Muscle layer of duodenum (tissue), 2 donors: ENCODE data around the gene WWOX.

ENCODE experiments used
- H3K27ac ChIP-seq: one replicate; pipeline ENCODE4 v1.7.0; 2013; ENCODE audit warnings: mild to moderate bottlenecking, low read length
- H3K27me3 ChIP-seq: one replicate; pipeline ENCODE4 v1.7.0; 2013; ENCODE audit warnings: low read depth, mild to moderate bottlenecking, control low read depth, low read length
- H3K36me3 ChIP-seq, 2 donors: one replicate each; pipeline ENCODE4 v1.7.0; 2013; ENCODE audit warnings: low read length in 2 of 2, control low read depth in 1 of 2, mild to moderate bottlenecking in 1 of 2; ENCODE audit not compliant: insufficient read depth in 2 of 2, control insufficient read depth in 1 of 2
- H3K4me1 ChIP-seq, 2 donors: one replicate each; pipeline ENCODE4 v1.7.0; 2013; ENCODE audit warnings: low read length in 2 of 2, mild to moderate bottlenecking in 2 of 2, control low read depth in 1 of 2, moderate library complexity in 1 of 2; ENCODE audit not compliant: insufficient read depth in 2 of 2, control insufficient read depth in 1 of 2
- H3K4me3 ChIP-seq, 2 donors: one replicate each; pipeline ENCODE4 v1.7.0; 2013; ENCODE audit warnings: low read length in 2 of 2, low read depth in 1 of 2, mild to moderate bottlenecking in 1 of 2
- H3K9me3 ChIP-seq, 2 donors: one replicate each; pipeline ENCODE4 v1.7.0; 2013; ENCODE audit warnings: low read length in 2 of 2, control low read depth in 1 of 2, mild to moderate bottlenecking in 1 of 2; ENCODE audit not compliant: control insufficient read depth in 1 of 2
- donor health status: healthy.

Gene WWOX

DNA sequence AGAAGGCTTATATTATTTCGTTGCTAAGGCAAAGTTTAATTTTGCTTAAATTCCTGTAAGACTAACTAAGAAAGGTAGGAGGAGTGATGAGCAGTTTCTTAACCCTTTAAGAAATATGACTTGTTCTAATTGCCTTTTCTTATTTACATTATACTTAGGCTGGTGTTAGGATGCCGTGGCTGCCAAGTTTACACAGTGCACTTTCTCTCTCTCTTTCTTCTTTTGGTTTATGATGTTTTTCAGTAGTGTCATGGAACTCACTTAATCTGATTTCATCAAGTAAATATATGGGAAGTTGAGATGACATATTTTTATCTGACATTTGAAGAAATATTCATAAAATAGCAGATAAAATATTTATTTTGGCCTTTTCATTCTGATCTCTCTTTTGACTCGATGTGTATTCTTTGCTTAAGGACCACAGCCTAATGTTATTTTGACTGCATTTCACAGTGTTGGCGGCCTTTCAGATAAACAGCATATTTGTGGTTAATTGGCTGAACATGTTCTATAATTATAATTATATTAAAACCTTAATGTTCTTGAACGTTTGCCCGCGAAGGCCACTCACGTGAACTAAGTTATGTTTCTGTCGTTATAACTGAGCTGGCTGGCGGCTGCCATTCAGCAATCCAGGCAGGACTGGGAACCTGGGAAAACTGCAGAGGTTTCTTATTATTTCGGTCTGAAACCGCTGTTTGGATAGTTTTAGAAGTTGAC lies 191.6 kb downstream of the WWOX start:
- Histone ChIP-seq H3K4me1 (no peaks in the 10 kb centered on the region), H3K27me3 (no peaks in the 10 kb centered on the region), H3K9me3 (no peaks in the 10 kb centered on the region), H3K27ac (no peak overlapping the region), H3K4me3 (no peak overlapping the region), H3K36me3 (no peaks in the 10 kb centered on the region)

DNA sequence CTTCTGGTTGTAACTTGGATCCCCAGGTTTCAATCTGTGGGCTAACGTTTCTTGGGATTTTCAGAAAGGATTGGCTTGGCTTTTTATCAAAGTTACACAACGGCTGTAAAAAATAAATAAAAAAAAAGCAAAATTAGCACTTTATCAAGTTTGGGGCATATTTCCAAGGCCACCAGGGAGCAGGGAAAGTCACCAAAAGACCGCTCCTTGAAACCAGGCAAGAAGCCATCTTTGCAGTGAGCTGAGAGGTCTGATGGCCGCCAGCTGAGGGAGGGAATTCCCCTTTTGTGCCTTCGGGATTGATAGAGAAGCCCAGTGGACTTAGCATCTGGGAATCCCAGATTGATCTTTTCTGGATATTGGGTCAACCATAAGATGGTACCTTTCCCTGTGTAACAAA lies 192.2 kb downstream of the WWOX start:
- Histone ChIP-seq H3K4me3 (no peak overlapping the region), H3K27ac (no peak overlapping the region), H3K27me3 (no peaks in the 10 kb centered on the region)

DNA sequence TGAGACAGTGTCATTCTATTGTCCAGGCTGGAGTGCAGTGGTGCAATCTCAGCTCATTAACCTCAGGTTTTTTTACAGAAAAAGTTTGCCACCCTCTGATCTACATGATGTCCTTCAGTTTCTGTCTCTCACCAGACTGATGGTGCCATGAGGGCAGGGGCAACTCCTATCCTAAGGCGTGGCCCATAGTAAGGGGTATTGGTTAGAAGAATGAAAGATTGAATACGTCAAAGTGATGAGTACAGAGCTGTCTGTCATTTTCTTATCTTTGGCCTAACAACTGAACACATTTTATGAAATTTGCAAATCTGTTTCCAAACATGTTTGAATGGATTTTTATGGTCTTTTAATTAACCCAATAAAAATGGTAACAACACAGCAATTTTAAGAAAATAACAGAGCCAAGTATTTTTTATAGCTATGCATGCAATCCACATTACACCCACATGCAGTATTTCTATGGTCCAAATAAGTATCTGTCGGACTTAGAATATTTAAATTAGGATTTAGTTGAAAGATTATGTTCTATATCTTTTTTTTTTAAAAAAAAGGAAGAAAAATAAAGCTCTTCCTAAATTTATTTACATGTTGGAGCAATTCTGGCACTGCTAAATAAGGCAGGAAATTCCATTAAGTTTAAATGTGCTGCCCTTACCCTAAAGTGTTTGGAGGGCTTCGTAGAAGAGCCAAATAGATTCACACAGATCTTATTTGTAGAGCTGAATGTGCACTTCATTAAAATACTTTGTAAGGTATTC lies 192.8 kb downstream of the WWOX start:
- H3K27me3 ChIP-seq, result no peaks in the 10 kb centered on the region
- H3K4me3 ChIP-seq, result no peak overlapping the region
- no peaks in the 10 kb centered on the region for H3K4me1 ChIP-seq
- H3K27ac ChIP-seq, result no peak overlapping the region
- no peaks in the 10 kb centered on the region for H3K36me3 ChIP-seq
- no peaks in the 10 kb centered on the region for H3K9me3 ChIP-seq

More for the DNA sequence above, 192.2 kb downstream of the WWOX start:
- H3K36me3 ChIP-seq, result no peaks in the 10 kb centered on the region
- no peaks in the 10 kb centered on the region for H3K4me1 ChIP-seq
- no peaks in the 10 kb centered on the region for H3K9me3 ChIP-seq

DNA sequence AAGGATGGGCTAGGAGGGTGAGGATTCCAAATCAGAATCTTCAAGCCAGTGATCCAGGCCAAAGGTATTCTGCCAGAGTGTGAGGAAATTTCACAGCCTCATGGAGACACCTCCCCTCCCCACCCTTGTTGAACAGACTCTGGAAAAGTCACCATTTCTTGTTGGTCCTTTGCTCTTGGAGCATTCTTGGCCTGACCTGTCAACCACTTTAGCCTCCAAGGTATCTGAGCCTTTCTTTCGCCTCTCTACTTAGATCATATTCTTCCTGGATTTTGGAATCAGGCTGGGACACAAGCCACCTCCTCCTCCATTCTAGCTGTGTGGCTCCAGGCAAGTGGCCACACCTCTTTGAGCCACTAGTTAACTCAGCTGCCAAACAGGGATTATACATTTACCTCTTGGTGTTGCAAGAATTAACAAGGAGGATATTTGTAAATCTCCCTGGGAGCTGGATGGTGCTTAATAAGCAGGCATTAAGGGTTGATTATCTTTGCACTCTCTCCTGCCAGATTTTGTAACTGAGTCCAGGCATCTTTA lies 193.5 kb downstream of the WWOX start:
- Histone ChIP-seq H3K9me3 (no peaks in the 10 kb centered on the region), H3K27me3 (no peaks in the 10 kb centered on the region), H3K27ac (no peak overlapping the region), H3K4me3 (no peak overlapping the region), H3K36me3 (no peaks in the 10 kb centered on the region), H3K4me1 (no peaks in the 10 kb centered on the region)

DNA sequence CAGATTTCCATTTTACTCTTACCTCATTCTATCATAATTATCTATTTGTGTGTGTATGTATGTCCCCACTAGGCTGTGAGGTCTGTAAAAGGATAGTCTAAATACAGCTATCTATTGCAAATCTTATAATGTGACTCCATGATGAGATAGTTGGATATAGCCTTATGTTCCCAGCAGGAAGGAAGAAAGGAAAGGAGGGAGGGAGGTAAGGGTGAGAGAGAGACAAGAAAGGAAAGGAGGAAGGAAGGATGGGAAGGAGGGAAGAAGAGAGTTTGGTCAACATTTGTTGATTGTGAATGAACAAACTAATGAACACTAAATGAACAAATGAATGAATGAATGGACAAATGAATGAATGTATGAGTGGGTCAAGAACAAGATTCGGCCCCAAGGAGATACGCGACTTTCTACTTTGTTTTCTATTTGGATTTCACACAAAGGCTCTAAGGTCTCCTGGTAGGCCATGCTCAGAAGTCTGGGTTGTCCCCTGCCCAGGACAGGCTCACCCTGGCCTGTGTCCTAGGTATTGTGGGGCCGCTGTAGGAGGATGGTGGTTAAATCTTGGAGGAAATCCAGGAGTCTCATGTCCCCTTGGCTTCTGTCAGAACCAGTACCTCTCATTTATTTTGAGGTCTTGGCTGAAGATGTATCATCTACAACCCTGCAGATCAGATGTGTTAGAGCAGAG lies 195.2 kb downstream of the WWOX start:
- H3K27ac ChIP-seq, result no peak overlapping the region
- H3K27me3 ChIP-seq, result no peaks in the 10 kb centered on the region
- no peaks in the 10 kb centered on the region for H3K36me3 ChIP-seq
- no peaks in the 10 kb centered on the region for H3K9me3 ChIP-seq
- H3K4me3 ChIP-seq, result no peak overlapping the region
- H3K4me1 ChIP-seq, result no peaks in the 10 kb centered on the region

DNA sequence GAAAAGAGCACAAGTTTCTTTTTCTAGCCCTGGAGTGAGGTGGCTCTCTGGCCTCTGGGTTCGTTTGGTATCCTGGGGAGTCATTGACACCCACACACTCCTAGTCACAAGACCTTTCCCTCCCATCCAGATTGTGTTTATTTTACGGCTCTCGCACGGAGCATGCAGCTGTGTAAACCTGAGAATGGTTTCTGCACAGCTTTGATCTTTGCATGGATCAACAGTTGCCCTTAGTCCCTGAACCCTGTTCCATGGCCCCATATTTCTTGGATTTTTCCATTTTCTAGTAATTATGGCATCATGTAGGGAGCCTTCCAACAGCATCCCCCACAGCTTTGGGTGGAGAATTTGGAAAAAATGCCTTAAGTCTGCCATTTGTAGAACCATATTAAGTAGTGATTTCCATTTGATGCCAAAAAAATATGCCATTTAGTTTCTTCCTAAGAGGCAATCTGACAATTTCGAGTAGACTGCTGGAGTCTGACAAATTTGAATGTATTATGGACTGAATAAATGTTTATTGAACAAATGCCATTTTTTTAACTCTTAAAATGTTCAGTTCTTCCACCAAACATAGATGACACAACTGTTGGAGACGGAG lies 197.7 kb downstream of the WWOX start:
- no peaks in the 10 kb centered on the region for H3K4me1 ChIP-seq
- H3K4me3 ChIP-seq, result no peak overlapping the region
- no peaks in the 10 kb centered on the region for H3K9me3 ChIP-seq
- H3K27ac ChIP-seq, result no peak overlapping the region
- H3K36me3 ChIP-seq, result no peaks in the 10 kb centered on the region
- H3K27me3 ChIP-seq, result no peaks in the 10 kb centered on the region

DNA sequence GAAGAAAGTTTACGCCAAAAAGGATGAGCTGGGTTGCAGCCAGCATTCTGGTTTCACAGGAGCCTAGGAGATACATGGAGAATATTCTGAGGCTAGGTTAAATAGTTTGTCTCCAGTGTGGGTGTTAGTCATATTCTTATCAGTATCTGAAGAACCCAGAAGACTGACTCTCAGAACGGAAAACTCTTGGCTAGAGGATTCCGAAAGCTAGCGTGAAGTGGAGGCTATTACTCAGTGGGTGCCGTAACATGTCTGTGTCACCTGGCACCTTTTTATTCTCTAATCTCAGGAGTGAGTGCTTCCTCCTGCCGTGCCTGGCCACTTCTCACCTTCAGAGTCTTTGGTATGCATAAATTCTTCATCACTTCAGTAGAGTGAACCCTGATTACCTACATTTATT lies 199.5 kb downstream of the WWOX start:
- H3K36me3 ChIP-seq, result no peaks in the 10 kb centered on the region
- no peak overlapping the region for H3K27ac ChIP-seq
- no peaks in the 10 kb centered on the region for H3K9me3 ChIP-seq
- H3K27me3 ChIP-seq, result no peaks in the 10 kb centered on the region
- H3K4me1 ChIP-seq, result no peaks in the 10 kb centered on the region
- no peak overlapping the region for H3K4me3 ChIP-seq

- H3K27ac ChIP-seq, result no peak overlapping the region
- no peak overlapping the region for H3K4me3 ChIP-seq
- no peaks in the 10 kb centered on the region for H3K36me3 ChIP-seq
- H3K27me3 ChIP-seq, result no peaks in the 10 kb centered on the region
- H3K4me1 ChIP-seq, result no peaks in the 10 kb centered on the region
- no peaks in the 10 kb centered on the region for H3K9me3 ChIP-seq
Measured at GRCh38 chr16:78300469-78300868, 201.0 kb downstream of the WWOX start.

- no peaks in the 10 kb centered on the region for H3K36me3 ChIP-seq
- no peaks in the 10 kb centered on the region for H3K9me3 ChIP-seq
- no peak overlapping the region for H3K4me3 ChIP-seq
- no peak overlapping the region for H3K27ac ChIP-seq
- no peaks in the 10 kb centered on the region for H3K27me3 ChIP-seq
- no peaks in the 10 kb centered on the region for H3K4me1 ChIP-seq
Measured at GRCh38 chr16:78303946-78304345, 204.5 kb downstream of the WWOX start.

DNA sequence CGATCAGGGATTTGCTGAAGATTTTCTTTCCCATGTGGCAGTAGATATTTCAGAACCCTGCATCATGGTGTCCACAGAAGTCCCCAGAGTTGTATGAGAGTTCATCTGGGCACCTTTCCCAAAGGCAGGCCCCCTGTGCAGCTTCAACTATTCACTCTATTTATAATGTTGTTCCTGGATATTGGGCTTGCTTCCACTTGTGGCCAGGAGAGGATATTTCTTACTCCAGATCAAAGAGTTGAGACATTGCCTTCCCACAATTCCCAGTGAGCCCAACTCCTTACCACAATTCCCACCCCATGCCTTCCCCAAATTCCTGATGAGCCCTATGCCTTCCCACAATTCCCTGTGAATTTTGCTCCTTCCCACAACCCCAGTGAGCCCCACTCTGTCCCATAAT lies 206.9 kb downstream of the WWOX start:
- Histone ChIP-seq H3K27me3 (no peaks in the 10 kb centered on the region), H3K27ac (no peak overlapping the region), H3K4me3 (no peak overlapping the region), H3K36me3 (no peaks in the 10 kb centered on the region), H3K4me1 (no peaks in the 10 kb centered on the region), H3K9me3 (no peaks in the 10 kb centered on the region)
